SU-DHL-6 (cell line): ENCODE results near the gene NAA15.
A peak's percentile ranks its signal among the peaks of the same experiment; 100 is the strongest.

Source experiments
- H2AFZ ChIP-seq: fragments of 200-600 bp; sonication (generic); 2 replicates; pipeline ENCODE4 v1.6.1; 2014; ENCODE audit warnings: low read depth, mild to moderate bottlenecking, moderate library complexity, mixed read lengths, antibody characterized with exemption, low read length; ENCODE audit not compliant: severe bottlenecking
- H3F3A ChIP-seq: fragments of 200-600 bp; shearing (Covaris generic); 2 replicates; pipeline ENCODE4 v1.6.0; 2016; ENCODE audit warnings: antibody characterized with exemption, mild to moderate bottlenecking; ENCODE audit not compliant: insufficient read depth
- H3K27ac ChIP-seq: fragments of 200-600 bp; sonication (generic); 2 replicates; pipeline ENCODE4 v1.5.1; 2016; ENCODE audit warnings: low read depth, mild to moderate bottlenecking, low read length, moderate library complexity, mixed read lengths
- H3K27me3 ChIP-seq: fragments of 200-600 bp; sonication (generic), shearing (Covaris generic); 2 replicates; pipeline ENCODE4 v1.6.0; 2014; ENCODE audit warnings: mild to moderate bottlenecking, low read length
- H3K36me3 ChIP-seq: fragments of 200-600 bp; sonication (generic); 2 replicates; pipeline ENCODE4 v1.6.1; 2014; ENCODE audit warnings: mild to moderate bottlenecking, low read length, mixed read lengths
- H3K4me2 ChIP-seq: fragments of 300-600, 200-600 bp; shearing (Covaris generic), sonication (generic); 2 replicates; pipeline ENCODE4 v1.6.0; 2014; ENCODE audit warnings: low read length, low read depth, mild to moderate bottlenecking; ENCODE audit not compliant: poor library complexity, severe bottlenecking
- H3K4me3 ChIP-seq: fragments of 200-600 bp; sonication (generic); 2 replicates; pipeline ENCODE4 v1.5.1; 2014; ENCODE audit warnings: antibody characterized with exemption, low read length, mild to moderate bottlenecking, mixed read lengths; ENCODE audit not compliant: insufficient read depth, poor library complexity, severe bottlenecking
- H3K79me2 ChIP-seq: fragments of 200-600 bp; sonication (generic); 2 replicates; pipeline ENCODE4 v1.6.1; 2014; ENCODE audit warnings: mild to moderate bottlenecking, low read length, moderate library complexity; ENCODE audit not compliant: insufficient read depth
- H3K9ac ChIP-seq: fragments of 200-600 bp; sonication (generic); 2 replicates; pipeline ENCODE4 v1.7.0; 2014; ENCODE audit warnings: mild to moderate bottlenecking, low read length
- H3K9me2 ChIP-seq: fragments of 200-600 bp; sonication (generic); replicated peaks from 2 replicates; pipeline ENCODE4 v1.6.1; 2014; ENCODE audit warnings: low read length; ENCODE audit not compliant: insufficient read depth
- H3K9me3 ChIP-seq: fragments of 200-600 bp; sonication (generic); 2 replicates; pipeline ENCODE4 v1.6.1; 2014; ENCODE audit warnings: low read length, mixed read lengths; ENCODE audit not compliant: insufficient read depth
- H4K20me1 ChIP-seq: fragments of 200-600 bp; sonication (generic); 2 replicates; pipeline ENCODE4 v1.6.1; 2014; ENCODE audit warnings: low read depth, mild to moderate bottlenecking, antibody characterized with exemption, low read length, moderate library complexity, mixed read lengths
- CTCF ChIP-seq: fragments of 200-600 bp; sonication (generic); IDR thresholded peaks from one replicate; pipeline ENCODE4 v1.5.1; 2017; ENCODE audit warnings: antibody characterized with exemption, mild to moderate bottlenecking, low read length, moderate library complexity; ENCODE audit not compliant: insufficient read depth, poor library complexity, severe bottlenecking
- EZH2phosphoT487 ChIP-seq: fragments of 200-600 bp; sonication (generic), shearing (Covaris generic); conservative IDR thresholded peaks from 2 replicates; pipeline ENCODE4 v1.6.1; 2018; ENCODE audit warnings: mild to moderate bottlenecking, antibody characterized with exemption, low read length, moderate library complexity, mixed read lengths

NAA15 gene

DNA sequence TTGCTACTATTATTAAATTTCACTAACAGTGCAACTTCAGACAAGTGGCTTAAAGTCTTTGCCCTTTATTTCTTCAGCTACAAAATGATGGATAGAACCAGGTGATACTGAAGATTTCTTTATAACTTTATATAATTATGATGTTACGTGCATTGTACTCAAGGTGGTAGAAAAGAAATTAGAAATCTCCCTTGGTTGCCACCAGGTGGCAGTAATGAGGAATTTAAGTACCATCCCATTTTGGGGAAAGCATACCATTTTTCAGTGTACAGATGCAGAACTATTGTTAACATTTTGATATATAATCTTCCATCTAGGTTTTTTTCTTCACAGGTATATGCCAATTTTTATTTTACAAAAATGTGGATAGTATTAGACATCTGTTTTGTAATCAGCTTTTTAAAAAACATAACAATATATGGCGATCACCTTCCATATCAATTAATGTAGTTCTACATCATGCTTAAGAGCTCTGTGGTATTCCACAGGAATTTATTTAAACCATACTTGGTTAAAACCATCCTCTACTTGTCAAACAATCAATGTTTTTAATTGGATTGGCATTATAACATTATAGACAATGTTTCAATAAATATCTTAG is 114.9 kb downstream of the NAA15 start:
- Histone ChIP-seq H3K9ac (no peak overlapping the region), H3K79me2 (no peaks in the 10 kb centered on the region), H3K27ac (no peak overlapping the region)

GRCh38 chr4:139419388-139419914 is 118.1 kb downstream of the NAA15 start:
- no peaks in the 10 kb centered on the region for H4K20me1 ChIP-seq
- no peaks in the 10 kb centered on the region for H3K27me3 ChIP-seq
- H3K9me3 ChIP-seq = no peaks in the 10 kb centered on the region
- H3K79me2 ChIP-seq = no peaks in the 10 kb centered on the region
- no peaks in the 10 kb centered on the region for H3K9me2 ChIP-seq
- no peak overlapping the region for H3K4me2 ChIP-seq
- no peaks in the 10 kb centered on the region for H3K36me3 ChIP-seq
- TF ChIP-seq CTCF = no peak
- no peak for TF ChIP-seq EZH2phosphoT487
- H3K27ac ChIP-seq = no peak overlapping the region
- H3K9ac ChIP-seq = no peak overlapping the region
- no peak overlapping the region for H2AFZ ChIP-seq
- H3F3A ChIP-seq = no peaks in the 10 kb centered on the region
- H3K4me3 ChIP-seq = no peak overlapping the region

More for the DNA sequence above, 114.9 kb downstream of the NAA15 start:
- no peak overlapping the region for H2AFZ ChIP-seq
- TF ChIP-seq EZH2phosphoT487 = no peak
- peak; percentile 33 for TF ChIP-seq CTCF
- H3K9me2 ChIP-seq = no peaks in the 10 kb centered on the region
- H4K20me1 ChIP-seq = no peaks in the 10 kb centered on the region
- H3K4me2 ChIP-seq = no peak overlapping the region
- H3K27me3 ChIP-seq = no peaks in the 10 kb centered on the region
- H3K4me3 ChIP-seq = no peak overlapping the region
- H3K9me3 ChIP-seq = no peaks in the 10 kb centered on the region
- H3F3A ChIP-seq = no peaks in the 10 kb centered on the region
- no peaks in the 10 kb centered on the region for H3K36me3 ChIP-seq

DNA sequence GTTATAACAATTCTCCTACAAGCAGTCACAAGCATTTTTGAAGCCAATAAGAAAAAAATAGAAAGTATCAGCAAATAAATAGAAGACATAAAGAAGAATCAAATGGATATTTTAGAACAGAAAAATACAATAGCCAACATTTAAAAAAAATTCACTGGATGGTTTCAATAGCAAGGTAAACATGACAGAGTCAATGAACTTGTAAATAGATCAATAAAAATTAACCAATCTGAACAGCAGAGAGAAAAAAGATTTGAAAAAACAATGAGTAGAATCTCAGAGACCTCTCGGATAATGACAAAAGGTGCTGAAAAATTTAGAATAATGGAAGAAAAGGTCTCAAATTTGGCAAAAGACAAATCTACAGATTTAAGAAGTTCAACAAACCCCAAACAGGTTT is 119.3 kb downstream of the NAA15 start:
- no peaks in the 10 kb centered on the region for H4K20me1 ChIP-seq
- TF ChIP-seq EZH2phosphoT487 = no peak
- TF ChIP-seq CTCF = no peak
- H3F3A ChIP-seq = no peaks in the 10 kb centered on the region
- no peak overlapping the region for H2AFZ ChIP-seq
- H3K79me2 ChIP-seq = no peaks in the 10 kb centered on the region
- no peaks in the 10 kb centered on the region for H3K36me3 ChIP-seq
- H3K27me3 ChIP-seq = no peaks in the 10 kb centered on the region
- no peak overlapping the region for H3K27ac ChIP-seq
- no peak overlapping the region for H3K4me3 ChIP-seq
- no peak overlapping the region for H3K9ac ChIP-seq
- no peaks in the 10 kb centered on the region for H3K9me3 ChIP-seq
- no peaks in the 10 kb centered on the region for H3K9me2 ChIP-seq
- no peak overlapping the region for H3K4me2 ChIP-seq
